GM18858 (cell line): ENCODE results near the gene B3GNT9.

Experiments used
- ATAC-seq: cut with Tn5 transposase; IDR thresholded peaks from one replicate; pipeline ENCODE4 v1.9.1; 2021; ENCODE audit not compliant: unreplicated experiment

The B3GNT9 gene, protein sequence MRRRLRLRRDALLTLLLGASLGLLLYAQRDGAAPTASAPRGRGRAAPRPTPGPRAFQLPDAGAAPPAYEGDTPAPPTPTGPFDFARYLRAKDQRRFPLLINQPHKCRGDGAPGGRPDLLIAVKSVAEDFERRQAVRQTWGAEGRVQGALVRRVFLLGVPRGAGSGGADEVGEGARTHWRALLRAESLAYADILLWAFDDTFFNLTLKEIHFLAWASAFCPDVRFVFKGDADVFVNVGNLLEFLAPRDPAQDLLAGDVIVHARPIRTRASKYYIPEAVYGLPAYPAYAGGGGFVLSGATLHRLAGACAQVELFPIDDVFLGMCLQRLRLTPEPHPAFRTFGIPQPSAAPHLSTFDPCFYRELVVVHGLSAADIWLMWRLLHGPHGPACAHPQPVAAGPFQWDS

DNA sequence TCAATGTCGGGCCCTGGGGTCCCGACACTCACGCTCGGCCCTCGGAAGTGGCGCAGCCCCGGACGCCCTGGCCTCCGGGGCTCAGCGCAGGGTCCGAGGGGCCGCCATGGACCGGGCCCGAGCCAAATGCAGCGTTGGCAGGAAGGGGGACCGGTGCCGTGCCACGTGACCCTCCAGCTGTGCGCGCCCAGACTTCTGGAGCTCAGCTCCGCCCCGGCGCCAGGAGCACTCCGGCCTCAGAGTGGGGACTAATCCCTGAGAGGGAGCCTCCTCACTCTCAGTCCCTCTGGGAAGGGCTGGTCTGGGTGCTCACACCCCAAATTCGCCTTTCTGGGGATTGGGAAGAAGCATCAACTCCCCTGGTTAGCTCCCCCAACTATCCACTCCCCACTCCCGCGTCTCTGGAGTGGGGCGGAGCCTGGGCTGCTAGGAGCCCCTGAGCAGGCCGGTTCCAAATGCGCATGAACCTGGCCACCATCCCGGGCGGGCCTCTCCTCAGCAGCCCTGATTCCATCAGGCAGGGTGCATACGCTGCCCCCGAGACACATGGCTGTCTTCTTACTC, at the start of gene B3GNT9:
TSS of gene B3GNT9 (minus strand) at position 166 of the 564 bp plus-strand sequence. CDS start 513 bp downstream, outside the sequence.
- no peak for ATAC-seq

DNA sequence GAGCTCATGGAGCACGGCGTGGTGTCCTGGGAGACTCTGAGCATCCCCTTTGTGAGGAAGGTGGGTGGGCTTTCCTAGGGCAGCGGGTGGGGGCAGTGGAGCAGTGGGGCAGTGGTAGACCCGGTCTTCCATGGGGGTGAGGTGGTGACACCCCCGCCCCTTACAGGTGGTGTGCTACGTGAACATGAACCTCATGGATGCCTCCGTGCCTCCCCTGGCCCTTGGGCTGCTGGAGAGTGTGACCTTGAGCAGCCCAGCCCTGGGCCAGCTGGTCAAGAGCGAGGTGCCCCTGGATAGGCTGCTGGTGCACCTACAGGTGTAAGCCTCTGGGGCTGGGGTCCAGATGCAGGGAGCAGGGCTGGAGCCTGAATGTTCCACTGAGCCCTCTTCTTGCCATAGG, 49.7 kb upstream of the B3GNT9 start:
- no peak for ATAC-seq

DNA sequence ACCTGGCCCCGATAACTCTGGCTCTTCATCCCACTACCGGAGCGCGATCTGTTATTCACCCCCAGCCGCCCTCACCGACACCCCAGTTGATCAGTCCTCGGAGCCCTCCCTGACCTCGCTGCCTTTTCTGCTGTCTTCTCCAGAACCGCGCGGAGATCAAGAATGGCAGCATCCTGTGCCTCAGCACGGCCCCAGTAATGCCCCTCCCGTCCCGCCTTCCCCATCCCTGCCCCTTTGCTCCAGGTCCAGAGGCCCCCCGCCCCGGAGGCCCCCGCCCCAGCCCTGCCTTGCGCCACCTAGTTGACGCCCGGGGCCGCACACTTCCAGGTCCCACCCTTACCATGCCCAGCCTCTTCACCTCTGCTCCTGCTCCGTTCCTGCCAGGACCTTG, 49.0 kb upstream of the B3GNT9 start:
- no peak for ATAC-seq

DNA sequence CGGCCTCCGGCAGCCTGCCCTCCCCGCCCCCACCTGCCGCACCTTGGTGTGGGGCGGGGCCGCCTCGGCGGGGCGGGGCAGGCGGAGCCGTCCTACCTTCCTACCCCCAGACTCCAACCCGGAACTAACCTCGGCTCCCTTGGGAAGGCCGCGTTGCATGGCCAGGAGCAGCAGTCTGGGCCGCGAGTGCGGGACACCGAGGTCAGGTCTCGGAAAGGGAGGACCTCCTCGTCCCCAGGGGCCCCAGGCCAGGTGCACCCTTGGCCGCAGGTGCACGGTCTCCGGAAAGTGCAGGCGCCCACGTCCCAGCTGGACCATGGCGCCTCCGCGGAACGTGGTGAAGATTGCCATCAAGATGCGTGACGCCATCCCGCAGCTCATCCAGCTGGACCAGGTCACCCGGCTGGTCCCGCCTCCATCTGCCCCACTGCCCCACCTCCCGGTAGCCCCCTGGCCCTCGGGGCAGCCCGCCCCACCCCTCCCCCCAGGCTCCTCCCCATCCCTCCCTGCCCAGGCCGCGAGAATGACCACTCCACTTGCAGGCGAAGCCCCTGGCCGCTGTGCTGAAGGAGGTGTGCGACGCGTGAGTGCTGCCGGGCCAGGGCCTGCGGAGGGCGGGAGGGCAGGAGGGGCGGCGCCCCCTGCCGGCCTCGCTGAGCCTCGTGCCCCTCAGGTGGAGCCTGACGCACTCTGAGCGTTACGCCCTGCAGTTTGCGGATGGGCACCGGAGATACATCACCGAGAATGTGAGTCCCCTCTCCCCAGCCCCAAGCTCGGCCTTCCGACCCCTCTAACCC, 48.4 kb upstream of the B3GNT9 start, which contains the start of gene ELMO3:
TSS of gene ELMO3 (plus strand) at position 121 of the 797 bp plus-strand sequence. CDS start at position 317, 196 bp downstream.
- no peak for ATAC-seq

DNA sequence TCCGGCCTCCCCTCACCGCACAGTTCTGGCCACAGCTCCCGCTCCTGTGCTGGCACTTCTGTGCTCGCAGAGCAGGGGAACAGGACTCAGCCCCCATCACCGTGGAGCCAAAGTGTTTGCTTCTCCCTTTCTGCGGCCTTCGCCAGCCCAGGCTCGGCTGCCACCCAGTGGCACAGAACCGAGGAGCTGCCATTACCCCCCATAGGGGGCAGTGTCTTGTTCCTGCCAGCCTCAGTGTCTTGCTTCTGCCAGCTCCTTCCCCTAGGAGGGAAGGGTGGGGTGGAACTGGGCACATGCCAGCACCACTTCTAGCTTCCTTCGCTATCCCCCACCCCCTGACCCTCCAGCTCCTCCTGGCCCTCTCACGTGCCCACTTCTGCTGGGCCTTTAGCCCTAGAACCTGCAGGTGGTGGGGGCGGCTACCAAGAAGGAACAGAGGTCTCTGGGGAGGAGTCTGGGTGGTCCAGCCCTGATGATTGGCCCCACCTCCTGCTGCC, 47.5 kb upstream of the B3GNT9 start:
- ATAC-seq: no peak

DNA sequence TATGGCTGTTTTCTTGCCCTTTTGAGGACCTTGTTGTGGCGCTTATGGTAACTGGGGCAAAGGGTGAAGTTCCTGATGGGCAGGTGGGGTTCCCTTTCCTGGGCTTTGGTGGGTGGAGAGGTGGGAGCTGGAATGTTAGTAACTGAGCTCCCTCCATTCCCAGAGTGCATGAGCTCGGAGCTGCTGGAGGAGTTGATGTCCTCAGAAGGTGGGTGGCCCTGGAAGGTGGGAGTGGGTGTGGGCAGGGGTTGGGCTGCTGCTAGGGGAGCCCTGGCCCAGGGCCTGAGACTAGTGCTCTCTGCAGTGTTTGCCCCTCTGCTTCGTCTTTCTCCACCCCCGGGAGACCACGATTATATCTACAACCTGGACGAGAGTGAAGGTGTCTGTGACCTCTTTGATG, 46.9 kb upstream of the B3GNT9 start:
- no peak for ATAC-seq

DNA sequence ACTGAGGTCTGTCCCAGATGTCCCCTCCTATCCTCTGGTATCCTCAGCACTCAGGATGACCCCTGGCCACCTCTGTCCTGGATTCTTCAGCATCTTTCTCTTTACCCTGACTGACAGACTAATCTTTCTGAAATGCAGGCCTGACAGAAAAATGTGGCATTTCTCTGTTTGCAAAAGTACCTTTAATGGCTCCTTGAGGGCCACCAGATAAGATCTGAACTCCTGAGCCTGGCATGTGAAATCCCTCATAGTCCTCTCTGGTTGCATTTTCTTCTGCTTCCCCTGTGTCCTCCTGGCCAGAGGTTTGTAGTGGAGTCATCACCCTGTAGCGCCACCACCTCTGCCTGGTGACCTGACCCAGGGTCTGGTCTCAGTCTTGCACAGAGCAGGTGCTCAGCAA, 46.1 kb upstream of the B3GNT9 start:
- ATAC-seq: no peak

DNA sequence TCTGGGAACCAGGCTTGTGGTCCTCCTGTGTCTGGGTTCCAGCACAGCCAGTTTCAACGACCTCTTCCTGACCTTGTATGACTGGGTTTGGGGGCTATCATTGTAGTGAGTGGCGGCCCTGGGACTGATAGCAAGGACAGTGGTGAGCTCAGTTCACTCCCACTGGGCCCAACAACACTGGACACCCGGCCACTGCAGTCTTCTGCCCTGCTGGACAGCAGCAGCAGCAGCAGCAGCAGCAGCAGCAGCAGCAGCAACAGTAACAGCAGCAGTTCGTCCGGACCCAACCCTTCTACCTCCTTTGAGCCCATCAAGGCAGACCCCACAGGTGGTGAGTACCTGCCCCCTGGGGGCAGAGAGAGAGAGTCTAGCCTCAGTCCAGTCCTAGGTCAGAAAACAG, 44.9 kb upstream of the B3GNT9 start:
- ATAC-seq: no peak

DNA sequence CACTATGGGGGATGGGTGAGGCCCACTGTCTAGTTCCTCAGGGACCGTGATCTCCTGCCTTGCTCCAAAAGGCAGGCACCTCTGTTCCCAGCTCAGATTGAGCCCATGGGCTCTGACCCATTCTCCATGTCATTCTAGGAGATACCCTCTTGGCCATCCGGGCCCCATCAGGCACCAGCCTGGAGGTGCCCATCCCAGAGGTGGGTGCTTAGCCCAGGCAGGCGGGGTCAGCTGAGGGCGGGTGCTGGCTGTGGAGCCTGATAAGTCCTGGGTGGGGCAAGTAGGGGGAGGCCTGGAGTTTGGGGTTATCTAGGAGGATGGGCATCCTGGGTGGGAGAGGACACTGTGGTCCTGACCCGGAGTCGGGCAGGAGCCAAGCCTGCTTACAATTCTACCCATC, 43.5 kb upstream of the B3GNT9 start:
- ATAC-seq: no peak

DNA sequence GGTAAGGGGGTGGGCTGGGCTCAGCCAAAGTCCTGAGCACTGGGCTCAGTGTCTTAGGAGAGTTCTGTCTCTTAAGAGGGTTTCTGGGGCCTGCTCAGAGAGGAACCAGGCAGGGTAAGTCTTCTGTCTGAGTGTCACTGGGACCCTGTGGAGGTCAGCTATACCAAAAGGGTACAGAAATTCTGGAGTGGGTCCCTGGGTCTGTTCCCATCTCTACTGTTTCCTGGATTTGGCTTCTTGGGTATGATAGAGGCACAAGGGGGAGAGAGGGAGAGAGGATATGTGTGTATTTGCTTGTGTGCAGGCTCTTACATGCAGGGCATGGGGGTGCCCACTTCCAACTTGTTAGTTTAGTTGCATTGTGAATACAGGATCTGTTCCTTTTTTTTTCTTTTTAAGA, 42.7 kb upstream of the B3GNT9 start:
- ATAC-seq: no peak

DNA sequence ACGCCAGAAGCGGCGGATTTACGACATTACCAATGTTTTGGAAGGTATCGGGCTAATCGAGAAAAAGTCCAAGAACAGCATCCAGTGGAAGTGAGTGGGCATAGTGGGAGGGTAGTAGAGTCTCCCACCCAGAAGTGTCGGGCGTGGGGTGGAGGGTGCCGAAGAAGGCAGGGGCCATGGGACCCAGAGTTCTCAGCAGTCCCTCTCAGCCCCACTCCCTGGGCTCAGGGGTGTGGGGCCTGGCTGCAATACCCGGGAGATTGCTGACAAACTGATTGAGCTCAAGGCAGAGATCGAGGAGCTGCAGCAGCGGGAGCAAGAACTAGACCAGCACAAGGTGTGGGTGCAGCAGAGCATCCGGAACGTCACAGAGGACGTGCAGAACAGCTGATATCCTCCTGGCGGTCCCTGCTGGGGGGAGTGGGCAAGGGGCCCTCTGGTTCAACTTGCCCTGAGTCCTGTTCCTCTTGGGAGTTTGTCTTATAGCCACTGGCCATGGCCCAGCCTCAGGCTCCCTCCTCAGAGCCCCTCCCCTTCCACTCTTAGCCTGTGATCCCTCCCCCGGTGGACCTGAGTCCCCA, 42.1 kb upstream of the B3GNT9 start:
- no peak for ATAC-seq

DNA sequence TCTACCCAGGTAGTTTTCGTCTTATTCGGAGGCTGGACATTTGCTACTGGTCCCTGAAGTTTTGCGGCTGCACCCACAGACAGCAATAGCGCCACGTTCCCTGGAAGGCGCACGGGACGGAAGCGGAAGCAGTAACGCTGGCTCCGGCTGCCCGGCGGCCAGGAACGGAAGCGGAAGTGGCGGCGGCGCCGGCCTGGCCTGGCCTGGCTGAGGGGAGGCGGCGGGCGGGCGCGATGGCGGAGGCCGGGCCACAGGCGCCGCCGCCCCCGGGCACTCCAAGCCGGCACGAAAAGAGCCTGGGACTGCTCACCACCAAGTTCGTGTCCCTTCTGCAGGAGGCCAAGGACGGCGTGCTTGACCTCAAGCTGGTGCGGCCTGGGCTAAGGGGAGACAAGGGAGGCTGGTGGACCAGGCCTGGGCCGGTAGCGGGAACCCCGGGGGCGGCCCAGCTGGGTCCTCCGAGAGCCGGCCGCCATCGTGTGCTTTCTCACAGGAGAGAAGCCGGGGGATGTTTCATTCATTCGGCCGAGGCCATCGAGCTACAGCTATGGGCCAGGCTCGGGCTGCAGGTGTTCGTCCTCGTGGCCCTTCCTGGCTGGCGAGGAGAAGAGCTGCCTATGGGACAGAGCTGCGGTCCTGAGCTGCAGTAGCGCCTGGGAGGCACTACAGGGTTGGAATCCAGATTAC, 41.3 kb upstream of the B3GNT9 start, which contains the start of gene E2F4:
TSS of gene E2F4 (plus strand) at position 161 of the 687 bp plus-strand sequence. CDS start at position 234, 73 bp downstream.
- peak; percentile 71 for ATAC-seq

DNA sequence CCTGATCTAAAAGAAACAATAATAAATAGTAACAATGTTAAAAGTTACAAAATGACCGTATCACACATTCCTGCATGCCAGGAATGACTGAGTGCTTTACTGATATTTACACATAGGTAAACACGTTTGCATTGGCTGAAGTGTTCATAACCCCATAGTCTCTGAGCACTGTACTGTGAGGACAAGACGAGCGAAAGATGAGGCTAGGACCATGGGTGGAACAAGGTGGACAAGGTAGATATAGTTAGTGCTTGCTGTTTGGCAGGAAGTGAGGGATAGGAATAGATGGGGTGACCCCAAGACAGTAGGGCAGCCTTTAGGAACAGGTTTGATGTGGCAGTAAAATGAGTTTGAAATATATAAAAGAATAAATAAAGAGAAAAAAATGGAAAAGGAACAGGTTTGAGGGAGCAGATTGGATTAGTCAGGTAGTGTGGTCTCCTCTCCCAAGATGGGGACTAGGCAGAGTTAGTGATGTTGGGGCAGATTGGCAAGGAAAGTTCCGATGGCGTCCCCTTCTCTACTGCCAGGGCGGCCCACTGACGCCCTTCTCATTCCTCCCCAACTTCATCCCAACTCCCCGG, 40.7 kb upstream of the B3GNT9 start:
- ATAC-seq: no peak

DNA sequence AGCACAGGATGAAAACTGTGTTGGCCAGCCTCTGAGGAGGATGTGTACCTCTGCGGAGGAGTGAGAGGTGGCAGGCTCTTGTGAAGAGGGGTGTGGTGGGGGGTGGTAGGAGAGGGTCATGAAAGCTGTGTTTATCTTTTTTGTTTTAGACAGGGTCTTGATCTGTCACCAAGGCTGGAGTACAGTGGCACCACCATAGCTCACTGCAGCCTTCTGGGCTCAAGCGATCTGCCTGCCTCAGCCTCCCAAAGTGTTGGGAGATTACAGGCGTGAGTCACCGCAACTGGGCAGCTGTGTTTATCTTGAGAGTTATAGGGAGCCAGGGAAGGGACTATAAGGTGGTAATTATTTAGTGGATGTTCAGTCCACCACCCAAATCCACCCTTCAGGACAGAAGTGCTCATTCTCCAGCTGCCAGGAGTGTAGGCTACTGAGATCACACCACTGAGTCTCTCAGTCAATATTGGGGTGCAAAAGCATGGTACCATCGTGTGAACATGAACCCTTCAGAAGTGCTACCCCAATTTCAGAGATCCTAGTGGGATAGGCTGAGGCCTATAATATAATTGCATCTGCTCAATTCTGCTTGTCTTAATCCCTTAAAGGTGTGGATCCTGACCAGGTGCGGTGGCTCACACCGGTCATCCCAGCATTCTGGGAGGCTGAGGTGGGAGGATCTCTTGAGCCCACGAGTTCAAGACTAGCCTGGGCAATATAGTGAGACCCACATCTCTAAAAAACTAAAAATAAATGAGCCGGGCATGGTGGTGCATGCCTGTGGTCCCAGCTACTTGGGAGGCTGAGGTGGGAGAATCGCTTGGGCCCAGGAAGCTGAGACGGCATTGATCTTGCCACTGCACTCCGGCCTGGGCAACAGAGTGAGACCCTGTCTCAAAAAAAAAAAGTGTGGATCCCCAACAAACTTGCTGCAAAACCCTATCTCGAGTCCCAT, 39.9 kb upstream of the B3GNT9 start:
- no peak for ATAC-seq

DNA sequence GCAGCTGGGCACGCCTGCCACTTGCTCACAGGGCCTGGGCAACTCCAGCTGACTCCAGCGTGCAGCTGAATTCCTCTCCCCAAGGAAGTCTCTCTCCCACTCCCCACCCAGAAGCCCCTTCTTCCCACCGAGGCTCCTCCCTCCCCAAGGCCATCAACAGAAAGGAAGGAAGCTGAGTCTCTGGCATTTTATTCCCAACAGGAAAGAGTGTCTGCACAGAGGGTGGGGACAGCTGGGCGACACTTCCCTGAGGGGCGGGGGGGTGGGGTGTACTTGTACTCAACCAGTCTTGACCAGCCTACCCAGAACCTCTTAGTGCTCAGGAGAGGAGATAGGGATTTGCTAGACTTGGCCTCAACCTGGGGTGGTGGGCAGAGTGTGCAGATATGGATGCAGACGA, 39.2 kb upstream of the B3GNT9 start, which contains the start of gene EXOC3L1:
TSS of gene EXOC3L1 (minus strand) at position 96 of the 400 bp plus-strand sequence. CDS start 460 bp downstream, outside the sequence.
- no peak for ATAC-seq

DNA sequence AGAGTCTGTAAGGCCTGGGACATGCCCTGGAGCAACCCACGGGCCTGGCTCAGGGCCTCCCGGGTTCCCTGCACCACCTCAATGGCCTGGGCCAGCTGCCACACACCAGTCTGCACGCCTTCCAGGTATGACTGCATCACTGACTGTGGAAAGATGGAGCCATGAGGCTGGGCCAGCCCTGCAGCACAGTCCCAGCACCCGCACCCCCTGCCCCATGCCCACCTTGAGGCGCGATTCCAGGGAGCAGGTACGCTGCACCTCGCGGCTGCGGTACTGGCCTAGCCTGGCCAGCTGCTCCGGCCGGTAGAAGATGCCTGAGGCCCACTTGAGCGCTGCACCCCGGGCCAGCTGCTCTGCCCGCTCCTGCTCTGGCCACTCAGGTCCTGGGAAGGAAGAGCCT, 38.0 kb upstream of the B3GNT9 start:
- no peak for ATAC-seq

DNA sequence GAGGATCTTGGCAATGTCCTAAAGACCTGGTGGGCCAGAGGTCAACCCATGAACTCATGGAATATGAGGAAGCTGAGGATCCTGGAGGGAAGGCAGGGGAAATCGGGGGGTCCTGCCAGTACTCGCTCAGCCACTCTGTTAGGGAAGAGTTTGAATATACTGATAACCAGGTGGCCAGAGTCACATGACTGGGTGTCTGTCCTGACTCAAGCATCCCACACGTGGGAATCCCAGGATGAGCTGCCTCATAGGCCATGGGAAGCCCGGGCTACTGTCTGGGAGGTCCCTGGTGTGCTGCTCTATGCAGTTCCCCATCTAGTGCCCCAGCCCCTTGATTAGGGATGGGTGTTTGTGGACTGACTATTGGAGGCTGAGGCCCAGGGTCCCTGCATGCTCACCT, 37.5 kb upstream of the B3GNT9 start:
- no peak for ATAC-seq

DNA sequence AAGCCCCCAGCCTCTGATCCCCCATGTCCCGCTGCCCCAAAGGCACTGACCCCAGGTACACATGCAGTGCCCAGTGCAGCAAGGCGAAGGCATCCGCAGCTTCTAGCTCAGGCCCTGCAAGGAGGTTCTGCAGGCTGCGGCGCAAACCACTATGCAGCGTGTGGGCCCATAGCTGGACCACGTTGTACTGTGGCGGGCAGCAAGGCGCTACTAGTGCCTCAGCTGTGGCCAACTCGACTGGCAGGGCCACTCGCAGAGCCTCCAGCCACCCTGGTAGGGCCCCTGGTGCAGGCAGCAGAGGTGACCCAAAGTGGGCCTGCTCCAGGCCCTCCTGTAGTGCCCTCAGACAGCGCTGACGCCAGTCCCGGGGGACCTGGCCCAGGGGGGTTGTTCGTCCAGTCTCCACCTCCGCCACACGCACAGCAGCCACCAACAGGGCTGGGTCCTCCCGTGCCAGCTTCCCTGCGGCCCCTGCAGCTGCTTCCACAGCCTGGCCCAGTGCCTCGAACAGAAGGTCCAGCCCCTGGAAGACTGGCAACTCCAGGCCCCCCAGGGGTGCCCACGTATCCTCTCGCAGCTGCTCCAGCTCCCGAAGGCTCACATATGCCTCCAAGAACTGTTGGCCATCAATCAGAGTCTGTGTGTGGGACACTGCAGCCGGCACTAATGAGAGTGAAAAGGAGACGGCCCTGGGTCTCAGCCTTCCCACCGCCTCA, 36.5 kb upstream of the B3GNT9 start:
- ATAC-seq: no peak
